ENCODE measurements around the gene RNF148.

The RNF148 gene

DNA sequence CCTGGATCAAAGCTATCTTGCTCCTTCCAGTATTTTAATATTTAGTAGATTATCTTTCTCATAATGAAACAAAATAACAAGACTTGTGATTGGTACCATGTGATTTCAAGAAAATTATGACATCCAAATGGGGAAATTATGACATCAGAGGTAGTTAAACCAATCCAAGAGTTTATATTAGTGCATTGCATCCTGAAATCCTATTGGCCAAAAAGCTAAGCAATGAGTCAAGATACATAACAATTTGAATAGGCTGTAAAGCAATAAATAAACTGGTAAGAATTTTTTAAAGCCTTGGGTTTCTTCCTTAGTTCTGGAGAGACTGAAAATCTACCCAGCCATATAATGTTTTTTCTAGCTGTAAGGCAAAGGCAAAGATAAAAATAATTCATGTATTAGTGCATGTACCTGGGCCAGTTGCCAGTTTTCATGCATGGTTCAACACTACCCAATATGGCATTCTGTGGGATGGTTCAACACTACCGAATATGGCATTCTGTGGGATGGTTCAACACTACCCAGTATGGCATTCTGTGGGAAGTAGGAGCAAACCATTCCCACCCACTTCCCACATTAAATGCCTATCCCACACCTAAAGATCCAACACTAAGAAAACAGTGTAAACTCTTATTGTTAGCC is at the start of gene RNF148:
Gene RNF148, minus strand, starts transcription at position 51 of the 639 bp plus-strand sequence. CDS start 172 bp downstream, outside the sequence.
- H3K4me3 ChIP-seq (ENCODE audit: low read depth, low read length) = no peak within 1 kb of the TSS
- TF ChIP-seq, protein P1, sequence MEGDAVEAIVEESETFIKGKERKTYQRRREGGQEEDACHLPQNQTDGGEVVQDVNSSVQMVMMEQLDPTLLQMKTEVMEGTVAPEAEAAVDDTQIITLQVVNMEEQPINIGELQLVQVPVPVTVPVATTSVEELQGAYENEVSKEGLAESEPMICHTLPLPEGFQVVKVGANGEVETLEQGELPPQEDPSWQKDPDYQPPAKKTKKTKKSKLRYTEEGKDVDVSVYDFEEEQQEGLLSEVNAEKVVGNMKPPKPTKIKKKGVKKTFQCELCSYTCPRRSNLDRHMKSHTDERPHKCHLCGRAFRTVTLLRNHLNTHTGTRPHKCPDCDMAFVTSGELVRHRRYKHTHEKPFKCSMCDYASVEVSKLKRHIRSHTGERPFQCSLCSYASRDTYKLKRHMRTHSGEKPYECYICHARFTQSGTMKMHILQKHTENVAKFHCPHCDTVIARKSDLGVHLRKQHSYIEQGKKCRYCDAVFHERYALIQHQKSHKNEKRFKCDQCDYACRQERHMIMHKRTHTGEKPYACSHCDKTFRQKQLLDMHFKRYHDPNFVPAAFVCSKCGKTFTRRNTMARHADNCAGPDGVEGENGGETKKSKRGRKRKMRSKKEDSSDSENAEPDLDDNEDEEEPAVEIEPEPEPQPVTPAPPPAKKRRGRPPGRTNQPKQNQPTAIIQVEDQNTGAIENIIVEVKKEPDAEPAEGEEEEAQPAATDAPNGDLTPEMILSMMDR (IDR thresholded peaks at IDR 0.05; ENCODE audit: low read depth, low read length) = no peak

GRCh38 chr7:122750389-122750788 is 47.7 kb upstream of the RNF148 start:
- TF ChIP-seq, protein P1 (IDR thresholded peaks at IDR 0.05; ENCODE audit: low read depth, low read length) = no peak
- no peak overlapping the region for H3K4me3 ChIP-seq (ENCODE audit: low read depth, low read length)

GRCh38 chr7:122748195-122748594 is 45.5 kb upstream of the RNF148 start:
- TF ChIP-seq, protein P1 (IDR thresholded peaks at IDR 0.05; ENCODE audit: low read depth, low read length) = no peak
- no peak overlapping the region for H3K4me3 ChIP-seq (ENCODE audit: low read depth, low read length)

DNA sequence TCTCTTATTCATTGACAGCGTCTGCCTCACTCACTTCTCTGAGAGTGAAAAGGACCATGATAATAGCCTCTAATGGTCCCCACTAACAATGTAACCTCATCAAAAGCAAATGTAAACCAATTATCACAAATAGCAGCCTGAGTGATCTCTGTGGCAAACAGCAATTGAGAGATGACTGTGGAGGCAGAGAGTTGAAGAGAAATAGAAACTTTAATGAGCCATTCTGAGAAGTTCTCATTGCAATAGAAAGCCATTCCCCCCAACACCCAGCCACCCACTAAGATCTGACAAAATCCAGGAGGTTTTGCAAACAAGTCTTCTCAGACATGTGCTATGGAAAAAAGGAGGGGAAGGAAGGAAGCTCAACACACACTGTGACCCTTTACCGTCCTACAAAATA is 44.2 kb upstream of the RNF148 start:
- H3K4me3 ChIP-seq (ENCODE audit: low read depth, low read length) = no peak overlapping the region
- TF ChIP-seq, protein P1 (IDR thresholded peaks at IDR 0.05; ENCODE audit: low read depth, low read length) = no peak

GRCh38 chr7:122743211-122743610 is 40.5 kb upstream of the RNF148 start:
- TF ChIP-seq, protein P1 (IDR thresholded peaks at IDR 0.05; ENCODE audit: low read depth, low read length) = no peak
- H3K4me3 ChIP-seq (ENCODE audit: low read depth, low read length) = no peak overlapping the region

- TF ChIP-seq, protein P1 (IDR thresholded peaks at IDR 0.05; ENCODE audit: low read depth, low read length) = no peak
- no peak overlapping the region for H3K4me3 ChIP-seq (ENCODE audit: low read depth, low read length)
Measured at GRCh38 chr7:122738947-122739346, 36.2 kb upstream of the RNF148 start.

DNA sequence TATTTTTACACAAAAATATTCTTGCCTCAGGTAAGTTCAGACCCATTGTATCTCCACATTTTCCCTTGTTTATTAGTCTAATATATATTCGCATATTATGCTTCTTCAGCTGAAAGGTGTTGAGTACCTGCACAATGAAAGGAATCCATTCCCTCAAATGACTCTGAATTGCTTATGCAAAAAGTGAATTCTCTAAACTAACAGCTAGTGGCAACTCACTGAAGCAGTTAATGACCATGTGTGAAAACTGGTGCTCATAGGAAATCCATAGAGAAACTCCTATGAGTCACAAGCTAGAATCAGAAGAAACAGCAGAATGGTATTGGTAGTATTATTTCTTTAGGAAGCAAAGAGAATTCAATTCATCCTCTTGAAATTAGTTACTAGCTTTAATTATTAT is 33.5 kb upstream of the RNF148 start:
- H3K4me3 ChIP-seq (ENCODE audit: low read depth, low read length) = no peak overlapping the region

More for the DNA sequence above, 33.5 kb upstream of the RNF148 start:
- TF ChIP-seq, protein P1 (IDR thresholded peaks at IDR 0.05; ENCODE audit: low read depth, low read length) = no peak

Data from WI38 (cell line).